ENCODE results near the gene PTCH2.

DNA sequence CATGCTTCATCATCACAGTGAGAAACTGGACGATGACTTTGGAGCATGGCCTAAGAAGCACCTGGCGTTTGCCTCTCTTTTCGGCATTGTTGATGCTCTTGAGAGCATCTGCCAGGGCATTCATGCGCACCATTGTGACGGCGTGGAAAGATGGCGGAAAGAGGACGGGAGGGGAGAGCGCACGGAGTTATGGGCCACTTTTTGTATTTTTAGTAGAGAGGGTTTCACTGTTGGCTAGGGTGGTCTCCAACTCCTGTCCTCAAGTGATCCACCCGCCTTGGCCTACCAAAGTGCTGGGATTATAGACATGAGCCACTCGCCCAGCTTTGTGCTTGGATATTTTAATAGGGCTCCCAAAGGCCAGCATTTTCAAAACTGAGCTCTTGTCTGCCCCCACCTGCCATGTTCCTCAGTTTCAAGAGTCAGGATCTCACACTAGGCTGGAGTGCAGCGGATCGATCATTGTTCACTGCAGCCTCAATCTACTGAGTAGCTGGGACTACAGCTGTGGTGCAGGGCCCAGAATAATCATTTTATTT is 62.4 kb downstream of the PTCH2 start:
- no peak for TF ChIP-seq CTCF (IDR thresholded peaks at IDR 0.05; ENCODE audit: low read depth, low read length)
- no peak for TF ChIP-seq EZH2phosphoT487 (IDR thresholded peaks at IDR 0.05; ENCODE audit: low read depth)

All from OCI-LY3 (cell line).